GM21423 (cell line): ENCODE results near the gene DOCK10.
"Not testable (repeated sequence)": the region's sequence is repeated elsewhere in the genome, so short reads cannot be mapped to it uniquely, and the experiment has no call there.

Source experiments
- ATAC-seq: cut with Tn5 transposase; IDR thresholded peaks from one replicate; pipeline ENCODE4 v1.9.1; 2021; ENCODE audit warnings: mild to moderate bottlenecking, moderate library complexity; ENCODE audit not compliant: unreplicated experiment

Gene DOCK10

DNA sequence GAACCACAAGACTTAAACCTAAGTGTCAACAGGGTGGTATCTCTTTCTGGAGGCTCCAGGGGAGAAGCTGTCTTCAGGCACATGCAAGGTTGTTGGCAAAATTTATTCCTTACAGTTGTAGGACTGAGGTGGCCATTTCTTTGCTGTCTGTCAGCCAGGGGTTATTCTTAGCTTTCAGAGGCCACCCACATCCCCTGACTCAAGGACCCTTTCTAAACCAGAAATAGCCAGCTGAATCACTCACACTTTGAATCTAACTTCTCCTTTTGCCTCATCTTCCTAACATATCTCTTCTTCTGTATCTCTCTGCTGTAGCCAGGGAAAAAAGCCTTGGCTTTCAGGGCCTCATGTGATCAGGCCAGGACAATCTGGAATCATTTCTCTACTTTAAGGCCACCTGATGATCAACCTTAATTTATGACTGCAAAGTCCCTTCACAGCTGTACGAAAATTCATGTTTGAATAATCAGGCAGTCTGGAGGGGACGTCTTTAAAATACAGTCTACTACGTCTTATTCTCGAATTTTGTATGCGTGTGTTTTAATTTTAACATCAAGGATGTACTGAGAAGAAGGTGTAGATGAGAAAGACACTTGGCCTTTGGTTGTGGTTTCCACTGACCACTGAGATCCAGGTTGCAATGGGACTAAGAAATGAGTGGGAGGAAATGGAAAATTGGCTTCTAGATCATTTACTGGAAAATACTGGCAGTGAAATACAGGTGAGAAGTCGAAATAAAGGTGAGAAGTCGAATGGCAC lies 90.4 kb downstream of the DOCK10 start:
- no peak for ATAC-seq

DNA sequence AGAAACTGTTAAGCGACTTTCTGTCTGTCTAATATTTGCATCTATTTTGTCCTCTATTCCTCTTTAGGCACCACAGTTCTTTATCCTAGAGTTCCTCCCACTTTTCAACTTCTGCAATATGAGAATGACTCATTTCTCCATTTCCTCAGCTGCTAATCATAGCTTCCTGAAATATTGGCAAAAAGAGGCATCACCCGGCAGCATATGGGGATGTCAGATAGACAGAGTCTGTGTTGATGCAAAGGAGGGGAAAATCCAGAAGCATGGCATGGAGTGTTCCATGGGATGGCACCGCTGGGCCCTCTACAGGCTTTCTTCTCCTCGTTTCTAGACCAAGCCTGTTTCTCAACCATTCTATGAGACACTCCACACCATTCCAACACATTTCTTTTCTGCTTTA lies 93.4 kb downstream of the DOCK10 start:
- ATAC-seq, result no peak

- no peak for ATAC-seq
Observed at GRCh38 chr2:224948005-224948404, 94.3 kb downstream of the DOCK10 start.

GRCh38 chr2:224947566-224947965 lies 94.7 kb downstream of the DOCK10 start:
- ATAC-seq, result no peak

DNA sequence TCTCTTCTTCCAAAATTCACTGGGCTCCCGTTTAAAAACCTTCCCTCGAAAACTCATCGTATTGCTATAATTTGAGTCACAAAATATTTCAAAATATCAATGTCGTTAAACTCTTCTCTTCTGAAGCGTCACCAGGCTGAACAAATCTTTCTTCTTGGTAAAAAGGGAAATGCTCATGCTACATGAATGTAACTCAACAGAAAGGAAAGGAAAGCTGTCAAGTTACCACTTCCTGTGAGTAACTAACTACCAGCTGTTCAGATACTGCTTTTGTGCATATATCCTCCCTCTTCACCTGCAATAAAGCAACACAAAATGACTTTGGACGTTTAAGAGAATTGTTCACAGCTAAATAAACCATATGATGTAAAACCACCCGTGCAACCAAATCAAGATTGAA lies 95.4 kb downstream of the DOCK10 start:
- peak; percentile 84 for ATAC-seq

DNA sequence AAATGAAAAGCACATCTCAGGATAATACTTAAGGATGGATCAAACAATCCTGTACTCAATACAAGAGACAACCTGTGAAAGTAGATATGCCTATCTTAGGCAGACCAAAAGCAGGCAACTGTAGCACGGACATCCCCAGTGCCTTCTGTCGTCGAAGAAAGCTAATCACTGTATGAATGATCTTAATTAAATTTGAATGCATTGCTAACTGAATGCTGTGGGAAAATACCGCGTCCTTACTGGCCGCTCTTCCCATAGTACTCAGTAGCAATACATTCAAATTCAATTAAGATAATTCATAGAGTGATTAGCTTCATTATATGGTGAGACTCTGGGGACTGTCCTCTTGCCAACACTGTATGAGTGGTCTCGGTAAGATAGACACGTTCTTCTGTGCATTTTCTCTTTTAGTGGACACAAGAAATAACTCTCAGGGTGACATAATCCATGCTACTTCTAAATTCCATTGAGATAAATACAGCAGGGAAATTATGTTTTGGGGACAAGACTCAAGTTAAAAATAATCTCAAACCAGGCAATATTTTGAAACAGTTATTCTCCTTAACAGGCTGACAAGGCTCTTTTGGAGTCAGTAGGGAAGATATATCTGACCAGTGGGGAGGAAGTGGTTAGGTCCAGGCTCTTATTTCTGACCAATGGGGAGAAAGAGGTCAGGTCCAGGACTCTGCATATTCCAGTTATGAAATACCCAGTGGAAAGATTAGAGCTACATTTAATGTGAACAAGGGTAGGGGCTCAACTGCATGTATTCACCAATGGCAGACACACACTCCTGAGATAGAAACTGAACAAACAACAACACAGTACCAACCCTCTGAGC lies 97.3 kb downstream of the DOCK10 start:
- no peak for ATAC-seq

GRCh38 chr2:224943601-224944041 lies 98.6 kb downstream of the DOCK10 start:
- not testable (repeated sequence) for ATAC-seq

DNA sequence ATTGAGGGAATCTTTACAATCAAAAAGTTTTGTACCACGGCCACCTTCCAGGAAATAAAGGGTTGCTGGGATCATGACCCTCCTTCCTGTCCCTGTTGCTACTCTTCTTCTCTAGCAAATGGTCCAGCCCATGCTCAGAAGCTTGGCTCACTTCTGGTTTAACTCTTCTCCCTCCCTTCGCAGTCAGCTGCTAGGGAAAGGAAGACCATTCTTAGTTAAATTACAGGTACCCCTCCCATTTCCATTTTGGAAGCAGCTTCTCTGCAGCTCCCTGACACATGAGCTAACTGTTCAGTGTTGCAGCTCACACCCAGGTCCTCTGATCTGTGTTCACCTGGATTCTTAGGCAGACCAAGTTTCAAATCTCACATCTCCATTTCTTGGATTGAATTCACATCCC lies 100.3 kb downstream of the DOCK10 start:
- ATAC-seq, result no peak

DNA sequence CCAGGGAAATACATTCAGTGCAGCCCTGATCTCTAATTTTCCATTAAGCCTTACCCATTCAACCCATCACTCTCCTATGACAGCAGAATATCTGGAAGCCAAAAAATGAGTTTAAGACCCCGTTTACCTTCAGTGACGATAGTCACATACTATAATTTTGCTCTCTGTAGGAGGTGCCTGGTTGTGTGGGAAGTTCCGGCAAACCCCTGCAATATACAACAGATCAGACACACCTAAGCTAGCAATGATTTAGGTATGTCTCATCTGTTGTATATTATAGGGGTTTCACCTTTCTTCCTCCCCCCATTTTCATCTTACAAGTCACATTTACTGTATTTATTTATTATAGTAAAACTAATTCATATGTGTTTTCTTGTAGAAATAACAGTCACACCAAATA lies 101.7 kb downstream of the DOCK10 start:
- no peak for ATAC-seq

DNA sequence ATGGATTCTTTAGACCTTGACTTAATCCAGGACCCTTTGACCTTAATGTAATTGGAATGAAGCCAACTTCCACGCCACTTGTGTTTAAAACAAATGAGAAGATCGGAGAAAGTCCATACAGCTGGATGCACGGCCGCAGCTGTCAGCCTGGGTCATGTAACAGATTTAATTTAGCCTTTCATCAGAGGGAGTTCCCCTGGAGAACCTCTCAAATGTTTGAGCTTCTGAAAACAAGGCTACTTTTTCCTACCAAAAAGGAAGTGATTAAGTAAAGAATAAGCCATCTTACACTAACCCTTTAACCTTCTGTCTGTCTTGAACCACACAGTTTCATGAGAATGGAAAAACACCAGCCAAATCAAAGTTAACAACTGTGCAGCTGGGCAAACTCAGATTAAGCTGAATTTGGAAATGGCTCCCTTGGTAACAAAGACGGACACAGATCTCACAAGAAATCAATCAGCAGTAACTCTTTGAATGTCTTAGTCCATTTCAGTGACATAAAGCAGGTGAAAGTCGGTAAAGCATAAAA lies 103.6 kb downstream of the DOCK10 start:
- peak; percentile 46 for ATAC-seq

DNA sequence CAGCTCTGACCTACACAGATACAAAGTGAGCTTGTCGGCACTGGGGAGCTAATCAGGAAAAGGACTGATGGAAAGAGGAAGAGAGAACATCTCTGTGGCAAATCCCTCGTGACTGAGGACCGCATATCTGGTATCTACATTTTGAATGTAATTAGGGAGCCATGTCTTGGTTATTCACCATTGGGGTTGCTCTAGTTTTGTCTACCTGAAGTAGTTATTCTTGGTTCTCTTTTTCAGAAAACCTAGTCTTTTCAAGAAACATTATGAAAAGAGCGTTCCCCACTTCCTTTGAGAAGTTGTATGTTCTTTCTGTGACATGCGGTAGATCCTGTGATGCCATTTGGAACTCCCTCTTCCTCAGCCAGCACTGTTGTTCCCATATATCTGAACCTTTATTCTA lies 104.4 kb downstream of the DOCK10 start:
- ATAC-seq, result peak; percentile 85

DNA sequence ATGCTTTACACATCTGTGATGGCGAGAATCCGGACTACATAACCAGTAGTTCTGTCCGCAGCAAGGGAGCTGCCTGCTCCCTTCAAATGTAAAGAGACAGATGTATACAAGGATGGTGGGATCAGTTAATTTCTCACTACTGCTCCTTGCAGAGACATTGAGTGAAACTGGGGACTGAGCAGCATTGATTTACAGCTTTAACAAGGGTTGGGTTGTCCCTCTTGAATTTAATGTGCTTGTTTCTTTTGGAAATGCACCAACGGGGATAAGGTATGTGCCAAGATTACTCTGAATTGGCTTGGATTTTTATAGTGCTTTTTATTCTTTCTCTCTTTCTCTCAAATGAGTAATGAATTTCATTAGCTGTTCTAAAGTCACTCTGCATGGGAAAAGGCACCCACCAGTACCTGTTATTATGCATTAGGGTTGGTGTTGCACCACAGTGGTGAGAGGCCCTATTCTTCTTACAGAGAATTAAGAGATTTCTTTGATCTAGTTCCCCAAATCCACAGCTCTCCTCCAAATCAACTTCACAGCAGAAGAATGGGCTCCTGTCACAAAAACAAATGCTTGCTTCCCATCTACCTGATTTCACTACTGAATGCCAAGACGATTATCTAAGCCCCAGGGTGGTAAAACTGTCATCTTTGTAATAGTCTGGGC lies 107.6 kb downstream of the DOCK10 start:
- no peak for ATAC-seq

GRCh38 chr2:224933431-224933830 lies 108.8 kb downstream of the DOCK10 start:
- no peak for ATAC-seq

DNA sequence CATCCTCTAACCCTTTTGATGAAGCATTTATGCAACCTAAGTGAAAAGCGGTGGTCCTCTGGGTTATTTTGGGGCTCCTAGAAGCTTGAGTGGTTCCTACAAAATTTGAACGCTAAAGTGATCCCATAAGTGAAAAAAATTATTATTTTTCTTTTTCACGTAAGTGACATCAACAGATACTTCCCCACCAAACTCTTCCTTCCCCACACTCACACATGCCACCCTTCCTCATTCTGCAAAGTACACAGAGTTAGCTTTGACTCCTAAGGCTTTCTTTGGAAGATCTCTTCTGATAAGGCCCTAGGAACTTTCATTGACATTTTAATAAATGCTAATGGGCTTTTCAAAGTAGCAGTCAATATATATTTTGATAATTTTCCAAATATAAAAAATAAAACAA lies 109.7 kb downstream of the DOCK10 start:
- ATAC-seq, result no peak

- no peak for ATAC-seq
Observed at GRCh38 chr2:224931956-224932355, 110.3 kb downstream of the DOCK10 start.

GRCh38 chr2:224930990-224931389 lies 111.3 kb downstream of the DOCK10 start:
- ATAC-seq, result no peak

DNA sequence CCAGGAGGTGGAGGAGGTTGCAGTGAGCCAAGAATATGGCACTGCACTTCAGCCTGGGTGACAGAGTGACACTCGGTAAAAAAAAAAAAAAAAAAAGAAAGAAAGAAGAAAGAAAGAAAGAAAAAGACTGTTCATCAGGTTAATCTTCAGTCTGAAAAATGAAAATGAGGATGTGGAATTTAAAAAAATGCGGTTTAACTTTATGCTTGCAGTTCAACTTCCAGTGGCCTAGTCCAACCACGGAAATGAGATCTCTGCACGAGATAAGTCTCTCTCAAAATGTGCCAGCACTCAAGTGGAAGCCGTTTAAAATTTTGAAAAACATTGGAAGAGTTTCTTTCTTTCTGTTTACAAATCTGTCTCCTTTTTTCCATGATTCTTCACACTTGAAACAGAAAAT lies 112.1 kb downstream of the DOCK10 start:
- peak; percentile 29 for ATAC-seq

DNA sequence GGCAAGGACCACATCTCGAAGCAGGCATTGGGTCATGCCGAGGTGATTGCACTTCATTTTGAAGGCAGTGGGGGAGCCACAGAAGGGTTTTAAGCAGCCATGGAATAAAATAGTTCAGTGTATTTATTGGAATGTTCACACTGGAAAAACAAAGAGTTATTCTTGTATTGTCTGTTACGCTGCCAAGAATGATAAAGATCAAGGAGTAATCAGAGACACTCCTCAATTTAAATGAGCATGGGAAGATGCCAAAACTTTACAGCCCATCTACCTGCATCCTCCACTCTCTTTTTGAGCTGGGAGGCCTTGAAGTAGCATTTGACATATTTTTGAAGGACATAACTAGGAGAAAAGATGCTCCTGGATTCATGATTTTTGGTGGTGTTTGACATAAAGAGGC lies 112.8 kb downstream of the DOCK10 start:
- ATAC-seq, result no peak

DNA sequence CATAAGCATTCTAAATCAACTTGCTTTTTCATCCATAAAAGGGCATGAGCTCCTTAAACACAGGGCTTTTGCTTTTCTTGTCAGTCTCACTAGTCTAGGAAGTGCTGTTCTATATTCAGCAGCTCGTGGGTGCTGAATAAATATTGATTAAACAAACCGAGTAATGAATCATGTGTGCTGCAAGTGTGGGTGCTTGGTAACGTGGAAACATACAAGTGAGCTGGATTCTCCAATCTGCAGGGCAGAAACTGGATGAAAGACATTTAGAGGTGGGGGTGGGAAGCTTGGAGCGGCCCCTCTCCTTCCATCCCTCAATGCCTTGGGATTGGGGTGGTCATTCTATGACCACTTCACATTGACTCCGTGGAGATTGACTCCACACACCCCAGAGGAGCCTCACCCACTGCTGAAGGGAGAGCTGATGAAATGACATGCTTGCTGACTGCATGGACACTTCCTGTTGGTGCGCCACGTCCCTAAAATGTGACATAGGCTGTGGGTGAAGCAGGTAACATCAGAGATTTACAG lies 114.6 kb downstream of the DOCK10 start:
- no peak for ATAC-seq

GRCh38 chr2:224927011-224927410 lies 115.3 kb downstream of the DOCK10 start:
- ATAC-seq, result no peak

DNA sequence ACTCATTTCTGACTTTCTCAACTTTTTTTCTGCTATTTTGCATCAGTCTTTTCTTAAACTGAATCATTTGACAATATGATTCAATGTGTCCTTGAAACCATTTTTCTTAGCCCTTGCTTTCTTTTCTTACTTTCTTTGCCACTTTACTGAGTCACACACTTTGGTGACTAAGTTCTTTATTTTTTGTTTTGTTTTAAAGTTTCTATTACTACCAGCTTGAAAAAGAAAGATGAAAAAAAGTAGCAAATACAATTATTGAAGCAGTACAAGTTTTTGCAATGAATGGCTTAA lies 116.5 kb downstream of the DOCK10 start:
- ATAC-seq, result peak; percentile 16
